HG02610 (cell line): ENCODE data around the gene STK32C.

ENCODE experiments used
- ATAC-seq: cut with Tn5 transposase; IDR thresholded peaks from one replicate; pipeline ENCODE4 v1.9.1; 2021; ENCODE audit warnings: mild to moderate bottlenecking, moderate library complexity; ENCODE audit not compliant: unreplicated experiment

Gene STK32C

GRCh38 chr10:132189016-132189415 is 118.7 kb downstream of the STK32C start:
- no peak for ATAC-seq

- ATAC-seq = no peak
These were observed 119.4 kb downstream of the STK32C start for GRCh38 chr10:132188331-132188730.

GRCh38 chr10:132187430-132188138 is 120.2 kb downstream of the STK32C start:
- no peak for ATAC-seq

GRCh38 chr10:132186488-132187429 is 121.0 kb downstream of the STK32C start, which contains the start of gene DPYSL4:
TSS of gene DPYSL4 (plus strand) at chr10:132186948. CDS start at chr10:132187064, 116 bp downstream.
- no peak for ATAC-seq

GRCh38 chr10:132185601-132186487 is 121.9 kb downstream of the STK32C start:
- no peak for ATAC-seq

- no peak for ATAC-seq
These were observed 122.7 kb downstream of the STK32C start for GRCh38 chr10:132184816-132185593.

GRCh38 chr10:132183046-132183445 is 124.7 kb downstream of the STK32C start:
- no peak for ATAC-seq

GRCh38 chr10:132182591-132182990 is 125.2 kb downstream of the STK32C start:
- no peak for ATAC-seq

DNA sequence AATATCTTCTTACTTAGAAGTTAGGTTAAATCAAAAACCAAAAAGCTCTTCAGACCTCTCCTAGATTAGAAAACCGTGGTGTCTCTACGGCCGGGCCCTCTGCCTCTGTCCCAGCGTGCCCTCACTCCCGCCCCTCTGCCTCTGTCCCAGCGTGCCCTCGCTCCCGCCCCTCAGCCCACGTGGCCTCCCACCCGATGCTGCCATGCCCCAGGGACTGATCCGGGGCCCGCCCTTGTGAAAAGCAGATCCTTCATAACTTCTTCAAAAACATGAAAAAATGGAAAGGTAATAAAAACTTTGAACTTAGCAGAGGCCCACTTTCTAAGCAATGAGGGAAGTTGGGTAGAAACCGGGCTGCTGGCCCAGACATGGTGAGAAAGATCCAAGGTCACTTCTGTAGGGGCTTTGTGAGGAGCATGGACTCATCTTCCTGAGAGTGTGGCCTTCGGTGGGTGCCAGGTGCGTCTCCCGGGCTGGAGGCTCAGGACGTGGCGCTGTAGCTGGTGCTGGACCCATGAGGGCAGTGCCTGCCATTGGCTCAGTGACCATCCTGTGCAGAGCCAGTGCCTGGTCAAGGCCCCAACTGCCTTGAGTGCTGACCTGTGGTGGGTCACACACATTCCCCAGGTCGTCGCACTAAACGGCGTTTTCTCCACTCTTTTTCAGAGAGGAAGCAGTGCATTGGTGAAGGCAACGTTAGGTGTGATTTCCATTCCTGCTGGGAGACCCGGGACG is 125.9 kb downstream of the STK32C start:
- no peak for ATAC-seq

DNA sequence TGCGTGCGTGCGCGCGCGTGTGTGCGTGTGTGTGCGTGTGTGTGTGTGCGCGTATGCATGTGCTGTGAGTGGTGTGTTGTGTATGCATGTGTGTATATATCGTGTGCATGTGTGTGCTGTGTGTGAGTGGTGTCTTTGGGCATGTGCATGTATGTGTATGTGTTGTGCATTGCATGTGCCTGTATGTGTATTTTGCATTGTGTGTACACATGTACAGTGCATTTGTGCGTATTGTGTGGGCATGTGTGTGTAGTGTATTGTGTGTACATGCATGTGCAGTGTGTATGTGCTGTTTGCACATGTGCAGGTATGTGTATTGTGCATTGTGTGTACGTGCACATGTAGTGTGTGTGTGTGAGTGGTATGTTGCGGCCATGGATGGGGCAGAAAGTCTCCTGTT is 127.0 kb downstream of the STK32C start:
- ATAC-seq = no peak

DNA sequence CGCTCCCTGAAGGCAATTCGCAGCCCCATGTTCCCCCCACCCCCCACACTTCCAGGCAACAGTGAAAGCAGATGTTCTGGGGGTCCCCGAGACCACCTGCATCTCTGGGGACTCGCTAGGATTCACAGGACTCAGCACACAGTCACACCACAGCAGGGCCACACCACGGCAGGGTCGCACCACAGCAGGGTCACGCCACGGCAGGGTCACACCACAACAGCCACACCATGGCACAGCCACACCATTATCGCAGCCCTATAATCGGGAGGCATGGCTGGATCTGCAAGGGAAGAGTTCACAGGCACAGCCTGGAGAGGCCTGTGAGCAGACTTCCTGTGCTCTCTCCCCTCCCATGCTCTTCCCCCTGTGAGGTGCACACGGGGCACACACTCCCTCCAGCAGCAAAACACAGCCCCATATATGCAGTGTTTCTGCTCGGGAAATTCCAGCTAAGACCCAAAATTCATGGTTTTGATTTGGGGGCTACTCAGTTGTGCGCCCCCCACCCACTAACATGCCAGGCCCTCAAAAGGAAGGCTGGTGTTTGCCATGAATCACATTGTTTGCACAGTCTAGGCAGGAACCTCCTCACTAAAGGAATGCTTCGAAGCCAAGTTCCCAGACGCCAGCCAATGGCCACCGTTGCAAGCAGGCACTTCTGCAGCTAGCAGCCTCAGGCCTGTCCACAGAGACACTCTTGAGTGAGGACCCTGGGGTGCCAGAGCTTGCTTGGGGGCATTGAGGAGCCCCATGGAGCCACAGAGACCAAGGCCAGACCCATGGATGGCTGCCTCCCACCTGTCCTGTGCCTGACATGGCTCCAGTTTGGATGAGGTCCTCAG is 128.0 kb downstream of the STK32C start:
- ATAC-seq = no peak

DNA sequence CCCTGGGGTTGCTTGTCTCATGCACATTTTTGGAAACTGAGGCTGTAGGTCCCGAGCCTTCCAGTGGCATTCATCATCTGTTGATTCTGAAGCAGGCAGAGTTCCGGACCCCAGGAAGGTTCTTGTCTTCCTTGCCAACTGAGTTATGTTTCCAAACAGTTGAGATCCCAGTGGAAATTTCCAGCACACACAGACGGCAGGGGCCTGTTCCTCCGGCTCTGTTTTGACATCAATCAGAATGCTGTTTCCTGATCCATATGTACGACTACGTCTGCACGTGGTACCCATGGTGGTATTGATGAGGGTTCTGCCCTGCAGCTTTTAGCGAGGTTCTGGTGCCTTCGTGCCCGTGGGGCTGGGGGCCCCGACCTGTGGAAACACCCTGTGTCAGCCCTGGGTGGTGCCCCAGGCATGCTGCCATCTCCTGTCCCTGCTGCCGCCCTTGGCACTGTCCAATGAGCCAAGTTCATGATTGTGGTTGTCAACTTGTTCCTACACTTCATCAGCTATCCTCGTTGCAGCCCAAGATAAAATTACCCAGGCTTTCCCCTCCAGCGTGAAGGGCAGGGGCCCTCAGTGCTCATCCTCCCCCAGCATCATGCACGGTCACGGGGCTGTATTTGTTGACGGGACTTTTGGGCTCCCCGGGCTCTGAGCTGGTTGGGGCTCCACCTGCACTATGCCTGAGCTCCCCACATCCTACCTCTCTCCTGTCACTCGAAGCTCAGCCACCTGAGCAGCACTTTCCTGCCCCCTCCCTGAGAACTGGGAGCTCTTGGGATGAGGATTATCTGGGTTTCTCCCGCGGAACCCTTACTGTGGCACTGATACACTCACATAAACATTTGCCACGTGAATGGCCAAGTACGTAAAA is 128.8 kb downstream of the STK32C start:
- ATAC-seq = no peak

DNA sequence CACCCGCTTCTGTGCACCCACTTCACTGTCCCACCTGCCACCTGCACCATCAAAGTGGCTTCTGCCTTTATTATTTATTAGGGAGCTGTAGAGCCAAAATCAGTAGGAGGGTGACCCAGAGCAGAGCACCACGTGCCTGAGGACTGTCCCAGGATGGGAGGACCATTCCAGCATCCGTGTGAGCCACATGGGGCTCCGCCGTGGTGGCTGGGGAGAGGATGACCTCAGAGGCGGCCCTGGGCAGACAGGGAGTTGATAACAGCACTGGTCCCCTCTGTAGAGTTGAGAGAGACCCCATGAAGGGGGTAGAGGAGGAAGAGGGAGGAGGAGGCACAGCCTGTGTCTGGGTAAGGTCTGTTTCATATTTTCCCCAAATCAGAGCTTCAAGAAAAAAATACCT is 129.7 kb downstream of the STK32C start:
- ATAC-seq = no peak

- no peak for ATAC-seq
These were observed 130.9 kb downstream of the STK32C start for GRCh38 chr10:132176623-132177500.

DNA sequence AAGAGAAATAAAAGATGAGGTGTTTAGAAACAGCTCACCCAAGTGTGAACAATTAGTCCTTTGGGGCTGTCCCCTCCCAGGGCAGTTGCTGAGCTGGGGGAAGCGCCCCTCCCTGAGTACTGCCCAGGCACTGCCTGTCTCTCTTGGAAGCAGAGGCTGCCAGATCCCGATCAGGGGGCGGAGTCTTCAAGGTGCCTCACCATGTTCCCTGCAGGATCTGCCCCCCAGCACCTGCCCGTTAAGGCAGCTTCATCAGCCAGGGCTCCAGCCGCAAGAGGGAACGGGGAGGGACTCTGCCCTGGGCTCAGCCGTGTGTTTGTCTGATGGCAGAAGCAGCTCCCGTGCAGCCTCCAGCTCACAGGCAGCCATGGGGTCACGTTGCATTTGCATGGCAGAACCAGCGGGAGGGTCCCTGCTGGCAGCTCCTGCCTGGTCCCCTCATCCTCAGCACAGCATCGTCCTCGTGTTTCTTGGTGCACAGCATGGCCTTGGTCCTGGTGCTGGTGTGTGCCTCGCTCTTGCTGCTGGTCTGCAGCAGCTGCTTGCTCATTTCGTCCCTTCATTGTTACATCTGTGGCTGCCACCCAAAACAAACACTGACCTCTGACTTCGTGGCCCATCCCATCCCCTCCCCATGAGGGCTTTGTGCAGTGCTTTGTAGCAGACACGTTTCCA is 131.7 kb downstream of the STK32C start:
- ATAC-seq = no peak

- no peak for ATAC-seq
These were observed 132.3 kb downstream of the STK32C start for GRCh38 chr10:132175408-132175807.
